NB4 (cell line): ENCODE measurements around the gene EXOC5.

Experiments used
- POLR2A ChIP-seq: IDR thresholded peaks from 2 replicates; pipeline ENCODE4 v1.6.1; 2011; ENCODE audit warnings: mild to moderate bottlenecking; ENCODE audit not compliant: insufficient read length; ENCODE audit errors: extremely low read depth
- TF ChIP-seq, protein P1 (sequence below): IDR thresholded peaks from one replicate; pipeline ENCODE4 v1.5.1; 2012; ENCODE audit warnings: low read depth, low read length
- TF ChIP-seq, protein P2 (sequence below): IDR thresholded peaks from 2 replicates; pipeline ENCODE4 v1.6.1; 2011; ENCODE audit warnings: low read depth, low read length

DNA sequence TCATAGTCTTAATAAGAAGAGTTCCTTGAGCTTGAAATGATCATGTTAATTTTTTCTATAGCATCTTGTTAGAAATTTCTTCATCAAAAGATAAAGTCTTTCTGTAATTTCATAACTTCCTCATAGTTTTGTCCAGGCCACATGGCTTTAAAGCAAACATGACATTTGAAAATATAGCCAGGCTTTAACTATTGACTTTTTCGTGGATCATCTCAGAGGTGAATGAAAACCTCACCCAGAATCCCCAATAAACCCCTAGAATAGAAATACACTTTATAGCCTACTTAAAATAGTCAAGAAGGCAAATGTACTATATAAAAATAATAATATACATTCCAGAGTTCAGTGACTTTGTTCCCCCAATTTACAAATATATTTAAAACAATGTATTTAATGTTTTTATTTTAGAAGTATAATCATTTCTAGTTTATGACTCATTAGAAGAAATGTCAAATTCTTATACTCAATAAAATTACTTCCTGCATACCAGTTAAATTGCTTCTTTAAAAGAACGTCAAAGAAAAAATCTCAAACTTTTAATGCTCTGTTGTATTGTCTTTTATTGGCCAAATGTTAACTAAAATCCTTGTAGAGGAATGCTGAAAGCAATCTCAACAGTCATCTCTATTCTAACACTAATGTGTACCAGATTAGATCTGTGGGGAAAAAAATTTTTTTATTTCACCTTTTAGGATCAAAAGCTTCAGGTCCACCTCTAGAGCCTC is 21.6 kb downstream of the EXOC5 start:
- no peak for TF ChIP-seq POLR2A
- TF ChIP-seq, protein P1, sequence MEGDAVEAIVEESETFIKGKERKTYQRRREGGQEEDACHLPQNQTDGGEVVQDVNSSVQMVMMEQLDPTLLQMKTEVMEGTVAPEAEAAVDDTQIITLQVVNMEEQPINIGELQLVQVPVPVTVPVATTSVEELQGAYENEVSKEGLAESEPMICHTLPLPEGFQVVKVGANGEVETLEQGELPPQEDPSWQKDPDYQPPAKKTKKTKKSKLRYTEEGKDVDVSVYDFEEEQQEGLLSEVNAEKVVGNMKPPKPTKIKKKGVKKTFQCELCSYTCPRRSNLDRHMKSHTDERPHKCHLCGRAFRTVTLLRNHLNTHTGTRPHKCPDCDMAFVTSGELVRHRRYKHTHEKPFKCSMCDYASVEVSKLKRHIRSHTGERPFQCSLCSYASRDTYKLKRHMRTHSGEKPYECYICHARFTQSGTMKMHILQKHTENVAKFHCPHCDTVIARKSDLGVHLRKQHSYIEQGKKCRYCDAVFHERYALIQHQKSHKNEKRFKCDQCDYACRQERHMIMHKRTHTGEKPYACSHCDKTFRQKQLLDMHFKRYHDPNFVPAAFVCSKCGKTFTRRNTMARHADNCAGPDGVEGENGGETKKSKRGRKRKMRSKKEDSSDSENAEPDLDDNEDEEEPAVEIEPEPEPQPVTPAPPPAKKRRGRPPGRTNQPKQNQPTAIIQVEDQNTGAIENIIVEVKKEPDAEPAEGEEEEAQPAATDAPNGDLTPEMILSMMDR, result no peak
- TF ChIP-seq, protein P2, sequence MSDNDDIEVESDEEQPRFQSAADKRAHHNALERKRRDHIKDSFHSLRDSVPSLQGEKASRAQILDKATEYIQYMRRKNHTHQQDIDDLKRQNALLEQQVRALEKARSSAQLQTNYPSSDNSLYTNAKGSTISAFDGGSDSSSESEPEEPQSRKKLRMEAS, result no peak
